Parathyroid adenoma (tissue), 2 donors: Measurements from ENCODE around the gene FLT3LG.

Source experiments
- H2AFZ ChIP-seq: fragments of 300-600 bp; sonication (generic); one replicate; pipeline ENCODE4 v1.7.0; 2017; ENCODE audit warnings: antibody characterized with exemption, mild to moderate bottlenecking
- H3K27ac ChIP-seq: fragments of 300-600 bp; sonication (generic); one replicate; pipeline ENCODE4 v1.7.0; 2017
- H3K27me3 ChIP-seq: fragments of 300-600 bp; sonication (generic); one replicate; pipeline ENCODE4 v1.7.0; 2017; ENCODE audit warnings: low read length; ENCODE audit not compliant: control insufficient read depth, insufficient read depth
- H3K36me3 ChIP-seq: fragments of 300-600 bp; sonication (generic); one replicate; pipeline ENCODE4 v1.7.0; 2017; ENCODE audit warnings: low read length; ENCODE audit not compliant: control insufficient read depth, insufficient read depth
- H3K4me1 ChIP-seq: fragments of 300-600 bp; sonication (generic); one replicate; pipeline ENCODE4 v1.7.0; 2017; ENCODE audit warnings: control low read depth
- H3K4me2 ChIP-seq: fragments of 300-600 bp; sonication (generic); one replicate; pipeline ENCODE4 v1.7.0; 2017; ENCODE audit warnings: low read length
- H3K4me3 ChIP-seq: fragments of 300-600 bp; sonication (generic); one replicate; pipeline ENCODE4 v1.7.0; 2017; ENCODE audit warnings: low read depth, low read length
- H3K79me2 ChIP-seq: fragments of 300-600 bp; sonication (generic); one replicate; pipeline ENCODE4 v1.7.0; 2017; ENCODE audit warnings: control low read depth
- H3K9ac ChIP-seq: fragments of 300-600 bp; sonication (generic); one replicate; pipeline ENCODE4 v1.7.0; 2017; ENCODE audit warnings: mild to moderate bottlenecking
- H3K9me3 ChIP-seq: fragments of 300-600 bp; sonication (generic); one replicate; pipeline ENCODE4 v1.7.0; 2017; ENCODE audit warnings: low read length; ENCODE audit not compliant: control insufficient read depth
- CTCF ChIP-seq: fragments of 300-600 bp; sonication (generic); IDR thresholded peaks from one replicate; pipeline ENCODE4 v1.7.0; 2017; ENCODE audit warnings: antibody characterized with exemption, mild to moderate bottlenecking
- donor health status: primary hyperparathyroidism.

FLT3LG gene

GRCh38 chr19:49533551-49534488 lies 59.8 kb downstream of the FLT3LG start:
- TF ChIP-seq CTCF = no peak
- no peaks in the 10 kb centered on the region for H3K79me2 ChIP-seq
- H3K27ac ChIP-seq = no peak overlapping the region
- peak overlapping the region; percentile 31 for H3K4me3 ChIP-seq
- H3K36me3 ChIP-seq = no peaks in the 10 kb centered on the region
- H3K9me3 ChIP-seq = no peaks in the 10 kb centered on the region
- H3K4me1 ChIP-seq = no peaks in the 10 kb centered on the region
- H3K27me3 ChIP-seq = no peaks in the 10 kb centered on the region
- H3K9ac ChIP-seq = no peak overlapping the region
- peak overlapping the region; percentile 37 for H3K4me2 ChIP-seq
- H2AFZ ChIP-seq = peak overlapping the region; percentile 75

GRCh38 chr19:49534632-49535385 lies 60.8 kb downstream of the FLT3LG start:
- Histone ChIP-seq H3K36me3 (no peaks in the 10 kb centered on the region), H3K4me2 (no peak overlapping the region), H3K79me2 (no peaks in the 10 kb centered on the region), H3K9ac (no peak overlapping the region), H3K27ac (no peak overlapping the region), H3K4me3 (no peak overlapping the region), H2AFZ (no peak overlapping the region), H3K9me3 (no peaks in the 10 kb centered on the region), H3K27me3 (no peaks in the 10 kb centered on the region), H3K4me1 (no peaks in the 10 kb centered on the region)
- TF ChIP-seq CTCF = no peak
